ENCODE data around the gene ZNF273.

ZNF273 gene

DNA sequence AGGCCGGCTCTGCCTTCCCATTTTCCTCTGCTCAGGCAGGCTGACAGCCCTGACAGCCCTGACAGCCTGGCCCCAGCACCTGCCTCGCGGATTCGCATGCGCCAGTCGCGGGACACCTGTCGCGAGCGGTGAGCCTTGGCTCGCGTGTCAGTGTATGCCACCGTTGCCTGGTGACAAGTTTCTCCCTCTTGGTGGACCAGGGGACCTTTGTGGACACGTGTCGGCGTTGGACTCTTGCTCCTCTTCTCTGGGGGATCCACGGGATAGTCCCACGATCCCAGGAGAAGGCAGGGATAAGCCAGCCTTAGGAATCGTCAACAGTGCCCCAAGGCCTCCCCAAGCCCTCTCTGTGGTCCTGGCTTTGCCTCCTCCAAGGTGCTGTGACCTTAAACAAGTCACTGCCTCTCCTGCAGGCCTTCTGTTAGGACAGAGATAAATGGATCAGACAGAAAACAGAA lies 18.1 kb upstream of the ZNF273 start:
- TF ChIP-seq, protein P1, sequence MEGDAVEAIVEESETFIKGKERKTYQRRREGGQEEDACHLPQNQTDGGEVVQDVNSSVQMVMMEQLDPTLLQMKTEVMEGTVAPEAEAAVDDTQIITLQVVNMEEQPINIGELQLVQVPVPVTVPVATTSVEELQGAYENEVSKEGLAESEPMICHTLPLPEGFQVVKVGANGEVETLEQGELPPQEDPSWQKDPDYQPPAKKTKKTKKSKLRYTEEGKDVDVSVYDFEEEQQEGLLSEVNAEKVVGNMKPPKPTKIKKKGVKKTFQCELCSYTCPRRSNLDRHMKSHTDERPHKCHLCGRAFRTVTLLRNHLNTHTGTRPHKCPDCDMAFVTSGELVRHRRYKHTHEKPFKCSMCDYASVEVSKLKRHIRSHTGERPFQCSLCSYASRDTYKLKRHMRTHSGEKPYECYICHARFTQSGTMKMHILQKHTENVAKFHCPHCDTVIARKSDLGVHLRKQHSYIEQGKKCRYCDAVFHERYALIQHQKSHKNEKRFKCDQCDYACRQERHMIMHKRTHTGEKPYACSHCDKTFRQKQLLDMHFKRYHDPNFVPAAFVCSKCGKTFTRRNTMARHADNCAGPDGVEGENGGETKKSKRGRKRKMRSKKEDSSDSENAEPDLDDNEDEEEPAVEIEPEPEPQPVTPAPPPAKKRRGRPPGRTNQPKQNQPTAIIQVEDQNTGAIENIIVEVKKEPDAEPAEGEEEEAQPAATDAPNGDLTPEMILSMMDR (IDR thresholded peaks at IDR 0.05; ENCODE audit: low read depth, low read length, missing control alignments) = no peak
- DNase-seq (ENCODE audit: low read depth) = no peak
- H3K4me3 ChIP-seq (ENCODE audit: low read depth, low read length) = no peak overlapping the region

GRCh38 chr7:64885520-64886240 lies 17.4 kb upstream of the ZNF273 start:
- H3K4me3 ChIP-seq (ENCODE audit: low read depth, low read length) = no peak overlapping the region
- TF ChIP-seq, protein P1 (IDR thresholded peaks at IDR 0.05; ENCODE audit: low read depth, low read length, missing control alignments) = no peak
- DNase-seq (ENCODE audit: low read depth) = no peak

- no peak overlapping the region for H3K4me3 ChIP-seq (ENCODE audit: low read depth, low read length)
- TF ChIP-seq, protein P1 (IDR thresholded peaks at IDR 0.05; ENCODE audit: low read depth, low read length, missing control alignments) = no peak
- DNase-seq (ENCODE audit: low read depth) = no peak
These were observed 16.0 kb upstream of the ZNF273 start for GRCh38 chr7:64886956-64887545.

- H3K4me3 ChIP-seq (ENCODE audit: low read depth, low read length) = no peak overlapping the region
- DNase-seq (ENCODE audit: low read depth) = no peak
- TF ChIP-seq, protein P1 (IDR thresholded peaks at IDR 0.05; ENCODE audit: low read depth, low read length, missing control alignments) = peak; percentile 32
These were observed 15.1 kb upstream of the ZNF273 start for GRCh38 chr7:64887756-64888508.

- no peak for DNase-seq (ENCODE audit: low read depth)
- TF ChIP-seq, protein P1 (IDR thresholded peaks at IDR 0.05; ENCODE audit: low read depth, low read length, missing control alignments) = no peak
- no peak overlapping the region for H3K4me3 ChIP-seq (ENCODE audit: low read depth, low read length)
These were observed 14.5 kb upstream of the ZNF273 start for GRCh38 chr7:64888561-64888900.

DNA sequence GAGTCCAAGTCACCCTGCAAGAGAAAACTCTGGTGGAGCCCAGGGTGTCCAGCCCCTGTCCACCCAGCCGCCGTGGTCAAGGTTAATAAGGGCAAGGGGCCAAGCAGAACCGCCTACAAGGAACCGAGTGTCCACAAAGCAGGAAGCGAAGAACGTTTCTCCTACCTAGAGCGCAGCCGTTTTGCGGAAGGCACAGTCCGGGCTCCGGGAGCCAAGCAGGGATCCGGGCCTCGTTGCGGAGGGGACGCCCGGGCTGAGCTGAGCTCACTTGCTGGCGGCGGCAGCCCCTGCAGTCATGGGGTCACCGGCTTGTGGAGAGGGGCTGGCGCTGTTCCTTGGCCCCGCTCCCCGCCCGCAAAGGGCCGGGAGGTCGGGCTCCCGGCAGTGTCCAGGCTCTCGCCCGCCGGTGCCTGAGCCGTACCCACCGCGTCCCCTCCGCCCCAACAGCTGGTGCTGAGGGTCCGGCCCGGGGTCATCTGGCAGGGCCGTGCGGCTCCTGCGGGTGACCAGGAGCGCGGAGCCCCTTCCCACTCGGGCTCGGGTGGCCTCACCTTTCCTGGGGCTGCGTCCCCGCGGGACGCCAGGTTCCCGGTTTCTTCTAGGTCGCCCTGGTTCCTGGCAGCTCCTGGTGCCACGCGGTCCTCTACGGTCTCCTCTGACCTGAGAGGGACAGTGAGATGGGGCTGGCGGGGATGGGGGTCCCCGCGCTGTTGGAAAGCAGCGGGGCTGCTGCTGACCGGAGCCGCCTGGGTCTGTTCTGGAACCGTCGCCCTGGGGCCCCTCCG lies 14.0 kb upstream of the ZNF273 start:
- TF ChIP-seq, protein P1 (IDR thresholded peaks at IDR 0.05; ENCODE audit: low read depth, low read length, missing control alignments) = no peak
- H3K4me3 ChIP-seq (ENCODE audit: low read depth, low read length) = no peak overlapping the region
- DNase-seq (ENCODE audit: low read depth) = no peak
